ENCODE results near the gene MCM6.
"Not testable (repeated sequence)": the region's sequence is repeated elsewhere in the genome, so short reads cannot be mapped to it uniquely, and the experiment has no call there.

Gene MCM6

GRCh38 chr2:135818937-135819610 lies 57.2 kb downstream of the MCM6 start:
- no peak for DNase-seq

- no peak for DNase-seq
Observed at GRCh38 chr2:135817951-135818350, 58.3 kb downstream of the MCM6 start.

- DNase-seq = no peak
Observed at GRCh38 chr2:135817466-135817865, 58.8 kb downstream of the MCM6 start.

- DNase-seq = no peak
Observed at GRCh38 chr2:135815269-135815668, 61.0 kb downstream of the MCM6 start.

- no peak for DNase-seq
Observed at GRCh38 chr2:135812907-135813511, 63.2 kb downstream of the MCM6 start.

GRCh38 chr2:135807874-135808273 lies 68.4 kb downstream of the MCM6 start:
- DNase-seq = not testable (repeated sequence)

- no peak for DNase-seq
Observed at GRCh38 chr2:135803278-135803677, 73.0 kb downstream of the MCM6 start.

- no peak for DNase-seq
Observed at GRCh38 chr2:135802350-135802749, 73.9 kb downstream of the MCM6 start.

- DNase-seq = no peak
Observed at GRCh38 chr2:135800513-135801460, 75.5 kb downstream of the MCM6 start.

GRCh38 chr2:135799738-135800137 lies 76.5 kb downstream of the MCM6 start:
- DNase-seq = no peak

GRCh38 chr2:135798762-135799161 lies 77.5 kb downstream of the MCM6 start:
- DNase-seq = no peak

- no peak for DNase-seq
Observed at GRCh38 chr2:135798275-135798705, 78.0 kb downstream of the MCM6 start.

GRCh38 chr2:135797497-135798274 lies 78.6 kb downstream of the MCM6 start:
- peak; percentile 44 to 46 for DNase-seq

- DNase-seq = no peak
Observed at GRCh38 chr2:135796606-135797005, 79.6 kb downstream of the MCM6 start.

- DNase-seq = not testable (repeated sequence)
Observed at GRCh38 chr2:135795641-135796040, 80.6 kb downstream of the MCM6 start.

- DNase-seq = no peak
Observed at GRCh38 chr2:135792401-135793150, 83.7 kb downstream of the MCM6 start.

- DNase-seq = no peak
Observed at GRCh38 chr2:135791418-135792190, 84.6 kb downstream of the MCM6 start.

GRCh38 chr2:135790423-135790822 lies 85.8 kb downstream of the MCM6 start:
- no peak for DNase-seq
